GM10266 (cell line): ENCODE results near the gene KNDC1.
"Not testable (repeated sequence)": the region's sequence is repeated elsewhere in the genome, so short reads cannot be mapped to it uniquely, and the experiment has no call there.

ENCODE experiments used
- DNase-seq: peaks from one replicate; pipeline ENCODE4 v3.0.0; 2012; ENCODE audit errors: extremely low spot score
- TF ChIP-seq, protein P1 (sequence below): IDR thresholded peaks from 2 replicates; pipeline ENCODE4 v1.5.1; 2012; ENCODE audit warnings: mild to moderate bottlenecking, low read depth; ENCODE audit not compliant: control insufficient read depth, insufficient read depth; ENCODE audit errors: missing control alignments

KNDC1 gene

DNA sequence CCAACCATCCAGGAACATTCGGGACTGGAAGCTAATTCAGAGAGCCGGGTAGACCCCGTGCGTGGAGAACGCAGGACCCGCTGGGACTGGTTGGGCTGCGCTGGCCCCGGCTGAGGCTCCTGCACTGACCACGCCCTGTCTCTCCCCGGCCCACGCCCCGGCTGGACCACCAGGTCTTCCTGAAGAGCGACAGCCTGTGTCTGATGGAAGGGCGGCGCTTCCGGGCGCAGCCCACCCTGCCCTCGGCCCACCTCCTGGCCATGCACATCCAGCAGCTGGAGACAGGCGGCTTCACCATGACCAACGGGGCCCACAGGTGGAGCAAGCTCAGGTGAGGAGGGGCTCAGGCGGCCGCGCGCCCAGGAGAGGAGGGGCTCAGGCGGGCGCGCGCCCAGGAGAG lies 59.8 kb downstream of the KNDC1 start:
- DNase-seq: no peak
- TF ChIP-seq, protein P1, sequence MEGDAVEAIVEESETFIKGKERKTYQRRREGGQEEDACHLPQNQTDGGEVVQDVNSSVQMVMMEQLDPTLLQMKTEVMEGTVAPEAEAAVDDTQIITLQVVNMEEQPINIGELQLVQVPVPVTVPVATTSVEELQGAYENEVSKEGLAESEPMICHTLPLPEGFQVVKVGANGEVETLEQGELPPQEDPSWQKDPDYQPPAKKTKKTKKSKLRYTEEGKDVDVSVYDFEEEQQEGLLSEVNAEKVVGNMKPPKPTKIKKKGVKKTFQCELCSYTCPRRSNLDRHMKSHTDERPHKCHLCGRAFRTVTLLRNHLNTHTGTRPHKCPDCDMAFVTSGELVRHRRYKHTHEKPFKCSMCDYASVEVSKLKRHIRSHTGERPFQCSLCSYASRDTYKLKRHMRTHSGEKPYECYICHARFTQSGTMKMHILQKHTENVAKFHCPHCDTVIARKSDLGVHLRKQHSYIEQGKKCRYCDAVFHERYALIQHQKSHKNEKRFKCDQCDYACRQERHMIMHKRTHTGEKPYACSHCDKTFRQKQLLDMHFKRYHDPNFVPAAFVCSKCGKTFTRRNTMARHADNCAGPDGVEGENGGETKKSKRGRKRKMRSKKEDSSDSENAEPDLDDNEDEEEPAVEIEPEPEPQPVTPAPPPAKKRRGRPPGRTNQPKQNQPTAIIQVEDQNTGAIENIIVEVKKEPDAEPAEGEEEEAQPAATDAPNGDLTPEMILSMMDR: no peak

DNA sequence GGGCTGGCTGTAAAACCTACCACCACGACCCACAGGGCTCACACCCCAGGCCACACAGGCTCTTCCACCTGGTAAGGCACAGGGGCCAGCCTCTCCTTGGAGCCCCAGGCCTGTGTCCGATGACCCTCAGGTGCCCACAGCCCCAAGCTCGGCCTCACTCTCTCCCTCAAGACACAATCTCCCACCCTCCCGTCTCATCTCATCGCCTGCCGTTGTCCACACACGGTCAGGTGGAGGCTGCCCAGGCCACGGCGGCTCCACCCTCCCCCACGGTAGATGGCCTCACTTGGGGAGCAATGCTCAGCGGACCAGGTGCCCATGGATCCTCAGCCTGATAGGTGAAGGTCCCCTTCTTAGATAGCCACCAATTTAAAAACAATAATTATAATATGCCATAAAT lies 61.3 kb downstream of the KNDC1 start:
- TF ChIP-seq, protein P1: no peak
- DNase-seq: no peak

DNA sequence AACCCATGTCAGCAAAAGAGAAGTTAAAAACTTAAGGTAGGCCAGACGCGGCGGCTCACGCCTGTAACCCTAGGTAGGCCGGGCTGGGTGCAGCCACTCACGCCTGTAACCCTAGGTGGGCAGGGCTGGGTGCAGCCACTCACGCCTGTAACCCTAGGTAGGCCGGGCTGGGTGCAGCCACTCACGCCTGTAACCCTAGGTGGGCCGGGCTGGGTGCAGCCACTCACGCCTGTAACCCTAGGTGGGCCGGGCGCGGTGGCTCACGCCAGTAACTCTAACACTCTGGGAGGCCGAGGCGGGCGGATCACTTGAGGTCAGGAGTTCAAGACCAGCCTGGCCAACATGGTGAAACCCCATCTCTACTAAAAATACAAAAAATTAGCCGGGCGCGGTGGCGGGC lies 61.7 kb downstream of the KNDC1 start:
- DNase-seq: not testable (repeated sequence)

DNA sequence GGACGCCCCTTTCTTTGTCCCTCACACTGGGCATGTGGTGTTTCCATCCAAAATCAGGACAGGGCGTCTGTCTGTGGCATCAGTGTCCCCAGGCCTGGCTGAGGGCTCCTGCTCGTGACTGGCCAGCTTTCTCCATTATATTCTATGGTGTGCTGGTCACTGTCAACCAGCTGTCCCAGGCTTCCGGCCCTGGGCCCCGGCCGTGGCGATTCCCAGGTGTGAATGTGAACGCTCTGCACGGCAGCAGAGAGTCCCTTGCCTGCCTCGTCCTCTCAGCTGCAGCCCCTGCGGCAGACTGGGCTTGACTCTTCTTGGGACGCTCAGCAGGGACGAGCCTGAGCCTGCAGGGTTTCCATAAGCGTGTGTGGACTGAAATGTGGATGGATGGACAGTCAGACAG lies 64.1 kb downstream of the KNDC1 start:
- DNase-seq: no peak
- TF ChIP-seq, protein P1: no peak

DNA sequence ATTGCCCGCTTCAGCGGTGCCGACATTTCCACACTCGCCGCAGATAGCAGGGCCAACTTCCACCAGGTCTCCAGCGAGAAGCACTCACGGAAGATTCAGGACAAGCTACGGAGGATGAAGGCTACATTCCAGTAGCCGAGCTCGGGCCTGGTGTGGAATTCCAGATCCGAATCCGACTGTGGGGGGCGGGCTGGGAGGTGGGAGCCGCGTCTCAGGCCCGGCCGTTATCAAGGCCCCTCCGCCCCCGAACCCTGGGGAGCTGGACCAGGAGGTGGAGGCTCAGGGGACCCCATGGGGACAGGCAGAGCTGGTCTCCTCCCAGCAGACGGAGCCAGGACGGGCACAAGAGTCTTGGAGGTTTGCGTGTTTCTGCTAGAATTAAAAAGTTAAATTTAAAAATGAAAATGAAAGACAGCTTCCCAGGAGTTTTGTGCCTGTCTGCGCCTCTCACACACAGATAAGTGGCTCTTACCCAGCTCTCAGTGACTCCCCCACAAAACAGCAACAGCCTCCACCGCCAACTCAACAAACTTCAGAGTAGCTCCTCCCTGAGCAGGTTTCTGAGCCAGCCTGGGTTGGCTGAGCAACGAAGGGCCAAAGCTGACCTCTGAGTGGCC lies 64.8 kb downstream of the KNDC1 start:
- DNase-seq: no peak
- TF ChIP-seq, protein P1: no peak

DNA sequence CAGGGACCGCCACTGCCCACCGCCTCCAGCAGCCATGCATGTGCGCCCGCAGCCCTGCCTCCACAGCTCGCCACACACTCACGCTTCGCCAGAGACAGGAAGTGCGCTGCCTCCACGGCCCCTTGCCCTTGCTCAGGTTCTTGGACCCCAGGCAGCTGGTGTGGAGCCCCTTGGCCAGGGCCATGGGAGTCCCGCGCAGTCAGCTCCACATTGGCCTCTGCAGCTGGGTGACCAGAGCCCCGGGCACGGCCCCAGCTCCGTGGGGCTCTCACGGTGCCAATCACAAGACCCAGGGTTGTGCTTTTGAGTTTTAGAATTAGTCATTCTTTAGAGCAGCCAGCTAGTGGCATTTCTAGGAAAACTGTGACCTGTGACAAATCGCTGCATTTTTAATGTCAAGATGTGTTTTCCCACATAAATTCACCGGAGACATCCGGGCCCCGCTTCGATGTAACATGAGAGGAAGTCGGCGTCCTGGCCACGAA lies 65.7 kb downstream of the KNDC1 start:
- TF ChIP-seq, protein P1: no peak
- no peak for DNase-seq

DNA sequence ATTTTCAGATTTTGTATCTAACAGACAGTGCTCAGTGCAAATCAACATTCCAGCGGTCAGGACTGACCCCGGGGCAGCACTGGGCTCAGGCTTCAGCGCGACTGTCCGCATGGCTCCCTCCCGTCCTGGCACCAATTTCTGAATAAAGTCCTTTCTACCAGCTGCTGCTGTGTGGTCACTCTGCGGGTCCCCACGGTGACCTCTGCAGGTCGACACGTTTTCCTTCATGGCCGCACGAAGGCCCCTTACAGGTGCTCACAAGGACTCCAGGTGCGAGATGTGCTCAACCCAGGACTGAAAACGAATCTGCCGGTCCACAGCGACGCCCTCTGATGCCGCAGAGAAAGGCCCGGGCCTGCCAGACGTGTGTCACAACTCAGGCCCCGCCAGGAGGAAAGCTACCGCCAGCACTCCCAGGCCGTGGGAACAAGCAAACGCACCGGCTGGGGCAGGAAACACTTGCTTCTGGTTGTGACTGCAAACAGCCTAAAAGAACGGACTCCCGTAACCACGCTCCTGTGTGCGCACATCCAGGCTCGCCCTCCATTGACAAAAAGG lies 66.3 kb downstream of the KNDC1 start:
- TF ChIP-seq, protein P1: no peak
- DNase-seq: no peak
